GM21360 (cell line): ENCODE data around the gene DDX11.
"Not testable (repeated sequence)": the region's sequence is repeated elsewhere in the genome, so short reads cannot be mapped to it uniquely, and the experiment has no call there.

Experiments used
- ATAC-seq: cut with Tn5 transposase; IDR thresholded peaks from one replicate; pipeline ENCODE4 v1.9.1; 2021; ENCODE audit warnings: mild to moderate bottlenecking, moderate library complexity; ENCODE audit not compliant: unreplicated experiment

The DDX11 gene

DNA sequence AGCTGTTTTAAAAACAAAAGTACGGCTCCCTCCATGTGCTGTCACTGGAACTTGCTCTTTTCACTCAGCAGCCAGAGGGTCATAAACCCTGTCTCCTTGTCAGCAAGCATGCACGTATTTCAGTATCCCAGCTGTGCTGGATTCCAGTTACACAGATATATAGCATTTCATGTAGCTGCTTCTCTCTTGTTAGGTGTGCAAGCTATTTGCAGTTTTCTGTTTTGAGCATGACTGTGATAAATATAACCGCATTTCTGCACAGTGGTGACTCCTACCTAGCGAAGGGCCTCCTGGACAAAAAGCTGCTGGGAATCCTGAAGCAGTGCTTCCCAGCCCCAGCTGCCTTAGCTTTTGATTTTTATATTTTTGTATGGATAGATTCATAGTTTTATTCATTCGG, 24.7 kb downstream of the DDX11 start:
- not testable (repeated sequence) for ATAC-seq

DNA sequence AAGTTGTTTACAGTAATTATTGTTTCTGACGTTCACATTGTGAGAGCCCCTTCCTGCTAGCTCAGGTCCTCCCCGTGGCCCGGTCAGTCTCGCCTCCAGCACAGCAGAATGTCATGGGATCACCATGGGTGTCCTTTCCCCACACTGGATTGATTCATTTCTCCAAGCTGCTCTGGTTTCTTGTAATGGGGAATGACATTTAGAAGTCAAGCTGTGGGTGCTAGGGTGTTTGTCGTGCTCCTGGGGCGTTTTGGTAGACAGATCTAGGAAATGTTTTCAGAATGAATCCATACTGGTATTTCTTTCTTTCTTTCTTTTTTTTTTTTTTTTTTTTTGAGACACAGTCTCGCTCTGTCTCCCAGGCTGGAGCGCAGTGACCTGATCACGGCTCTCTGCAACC, 25.1 kb downstream of the DDX11 start:
- not testable (repeated sequence) for ATAC-seq

DNA sequence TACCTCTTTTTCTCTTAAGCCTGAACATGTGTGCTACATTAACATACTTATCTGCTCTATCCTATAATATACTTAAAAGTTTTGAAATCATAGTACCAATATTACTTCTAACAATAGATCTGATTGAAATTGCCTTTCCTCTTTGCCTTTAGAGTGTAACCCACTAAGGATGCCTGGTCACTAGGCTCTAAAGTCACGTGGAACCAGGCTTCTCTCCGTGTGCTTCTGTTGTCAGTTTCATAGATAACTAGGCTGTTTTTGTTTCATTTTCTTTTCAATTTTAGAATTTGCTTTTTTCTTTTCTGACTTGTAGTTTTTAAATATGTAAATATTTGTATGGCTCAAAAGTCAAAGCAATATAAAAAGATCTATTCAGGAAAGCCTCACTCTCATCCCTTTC, 25.8 kb downstream of the DDX11 start:
- ATAC-seq, result not testable (repeated sequence)

DNA sequence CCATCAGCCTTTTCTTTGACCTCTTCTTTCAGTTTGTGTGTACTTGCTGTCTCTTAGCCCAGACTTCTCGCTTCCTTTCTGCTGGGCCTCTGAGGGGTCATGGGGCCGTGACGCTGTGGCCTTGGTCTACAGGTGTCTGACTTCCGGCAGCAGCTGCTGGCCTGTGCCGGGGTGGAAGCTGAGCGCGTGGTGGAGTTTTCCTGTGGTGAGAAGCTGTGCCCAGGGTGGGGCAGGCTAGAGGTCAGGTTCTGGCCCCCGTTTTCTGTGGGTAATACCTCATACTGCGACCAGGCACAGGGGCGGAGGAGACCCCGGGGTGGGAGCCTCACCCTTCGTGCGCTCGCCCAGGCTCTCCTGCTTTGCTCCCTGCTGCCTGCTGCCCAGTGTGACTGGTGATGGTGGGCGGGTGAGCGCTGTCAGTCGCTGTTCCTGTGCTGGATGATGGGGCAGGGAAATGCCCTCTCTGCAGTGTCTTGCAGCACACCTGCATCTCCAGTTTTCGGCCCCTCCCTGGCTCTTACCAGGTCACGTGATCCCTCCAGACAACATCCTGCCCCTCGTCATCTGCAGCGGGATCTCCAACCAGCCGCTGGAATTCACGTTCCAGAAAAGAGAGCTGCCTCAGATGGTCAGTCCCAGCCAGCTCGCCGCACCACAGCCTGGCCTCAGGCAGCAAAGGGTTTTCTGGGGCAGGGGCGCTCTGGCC, 27.0 kb downstream of the DDX11 start:
- ATAC-seq, result peak; percentile 88

DNA sequence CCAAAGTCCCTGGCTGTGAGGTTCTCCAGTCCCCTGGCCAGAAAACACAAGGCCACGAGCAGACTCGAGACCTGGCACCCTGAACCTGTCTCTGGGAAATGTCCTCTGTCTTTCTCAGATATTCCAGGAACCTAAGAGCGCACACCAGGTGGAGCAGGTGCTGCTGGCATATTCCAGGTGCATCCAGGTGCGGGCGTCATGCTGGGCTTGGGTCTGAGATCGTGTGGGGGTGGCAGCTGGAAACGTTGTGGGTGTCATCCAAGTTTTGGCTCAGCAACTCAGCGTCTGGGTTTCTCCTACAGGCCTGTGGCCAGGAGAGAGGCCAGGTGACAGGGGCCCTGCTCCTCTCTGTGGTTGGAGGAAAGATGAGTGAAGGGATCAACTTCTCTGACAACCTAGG, 28.5 kb downstream of the DDX11 start:
- not testable (repeated sequence) for ATAC-seq

DNA sequence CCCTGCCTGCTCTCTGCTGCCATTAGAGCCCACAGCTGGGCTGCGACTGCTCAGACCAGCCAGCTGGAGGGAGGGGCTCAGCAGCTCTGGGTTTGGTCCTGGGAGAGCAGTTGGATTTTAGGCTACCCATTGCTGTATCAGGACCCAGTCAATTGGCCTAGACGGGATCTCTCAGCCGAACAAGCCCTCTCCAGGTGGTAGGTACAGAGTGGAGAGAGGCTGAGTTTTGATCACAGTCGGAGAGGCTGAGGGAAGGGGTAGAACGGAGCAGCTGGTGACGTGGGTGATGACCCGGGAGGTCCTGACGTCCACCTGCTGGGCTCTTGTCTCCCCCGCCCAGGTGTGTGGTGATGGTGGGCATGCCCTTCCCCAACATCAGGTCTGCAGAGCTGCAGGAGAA, 28.9 kb downstream of the DDX11 start:
- not testable (repeated sequence) for ATAC-seq

DNA sequence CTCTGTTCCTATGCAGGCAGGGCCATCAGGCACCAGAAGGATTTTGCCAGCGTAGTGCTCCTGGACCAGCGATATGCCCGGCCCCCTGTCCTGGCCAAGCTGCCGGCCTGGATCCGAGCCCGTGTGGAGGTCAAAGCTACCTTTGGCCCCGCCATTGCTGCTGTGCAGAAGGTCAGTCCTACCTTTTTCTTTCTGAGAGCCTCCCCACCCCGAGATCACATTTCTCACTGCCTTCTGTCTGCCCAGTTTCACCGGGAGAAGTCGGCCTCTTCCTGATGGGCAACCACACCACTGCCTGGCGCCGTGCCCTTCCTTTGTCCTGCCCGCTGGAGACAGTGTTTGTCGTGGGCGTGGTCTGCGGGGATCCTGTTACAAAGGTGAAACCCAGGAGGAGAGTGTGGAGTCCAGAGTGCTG, 29.9 kb downstream of the DDX11 start:
- not testable (repeated sequence) for ATAC-seq

DNA sequence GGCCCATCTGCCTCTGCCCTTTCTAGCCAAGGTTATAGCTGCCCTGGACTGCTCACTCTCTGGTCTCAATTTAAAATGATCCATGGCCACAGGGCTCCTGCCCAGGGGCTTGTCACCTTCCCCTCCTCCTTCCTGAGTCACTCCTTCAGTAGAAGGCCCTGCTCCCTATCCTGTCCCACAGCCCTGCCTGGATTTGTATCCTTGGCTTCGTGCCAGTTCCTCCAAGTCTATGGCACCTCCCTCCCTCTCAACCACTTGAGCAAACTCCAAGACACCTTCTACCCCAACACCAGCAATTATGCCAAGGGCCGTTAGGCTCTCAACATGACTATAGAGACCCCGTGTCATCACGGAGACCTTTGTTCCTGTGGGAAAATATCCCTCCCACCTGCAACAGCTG, 30.6 kb downstream of the DDX11 start:
- ATAC-seq, result not testable (repeated sequence)

DNA sequence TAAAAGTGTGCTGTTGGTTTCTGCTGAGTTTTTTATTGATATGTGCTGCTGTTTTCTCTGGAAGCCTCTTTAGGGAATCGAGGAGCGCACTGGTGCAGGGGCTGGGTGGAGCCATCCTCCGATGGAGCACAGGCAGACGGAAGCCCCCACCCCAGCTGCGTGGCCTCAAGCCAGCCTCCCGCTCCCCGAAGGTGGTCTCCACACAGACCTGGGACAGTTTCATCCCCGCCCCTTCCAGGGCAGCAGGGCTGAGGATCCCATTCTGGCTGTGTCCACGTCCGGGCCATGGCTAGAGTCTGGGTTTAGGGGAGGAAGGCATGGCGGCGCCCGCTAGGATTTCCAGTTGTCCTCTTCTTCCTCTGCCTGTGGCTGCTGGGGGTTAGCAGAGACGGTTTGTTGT, 31.1 kb downstream of the DDX11 start:
- ATAC-seq, result not testable (repeated sequence)

DNA sequence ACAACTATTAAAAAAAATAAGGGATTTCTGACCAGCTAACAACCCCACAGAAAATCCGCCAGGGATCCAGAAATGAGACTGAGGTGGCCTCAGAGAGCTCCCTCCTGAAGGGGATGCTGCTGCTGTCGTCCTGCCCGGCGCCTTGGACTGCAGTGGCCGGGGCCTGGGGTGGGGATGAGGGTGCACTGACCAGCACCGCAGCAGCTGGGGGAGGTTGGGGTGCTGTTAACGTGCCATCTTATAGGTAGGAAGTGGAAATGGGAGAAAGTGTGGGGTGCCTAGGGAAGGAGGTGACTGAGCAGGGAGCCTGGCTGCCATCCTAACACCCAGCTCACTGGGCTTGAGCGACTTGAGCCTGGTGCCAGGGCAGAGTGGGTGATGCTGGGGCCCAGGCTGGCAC, 32.0 kb downstream of the DDX11 start:
- no peak for ATAC-seq

DNA sequence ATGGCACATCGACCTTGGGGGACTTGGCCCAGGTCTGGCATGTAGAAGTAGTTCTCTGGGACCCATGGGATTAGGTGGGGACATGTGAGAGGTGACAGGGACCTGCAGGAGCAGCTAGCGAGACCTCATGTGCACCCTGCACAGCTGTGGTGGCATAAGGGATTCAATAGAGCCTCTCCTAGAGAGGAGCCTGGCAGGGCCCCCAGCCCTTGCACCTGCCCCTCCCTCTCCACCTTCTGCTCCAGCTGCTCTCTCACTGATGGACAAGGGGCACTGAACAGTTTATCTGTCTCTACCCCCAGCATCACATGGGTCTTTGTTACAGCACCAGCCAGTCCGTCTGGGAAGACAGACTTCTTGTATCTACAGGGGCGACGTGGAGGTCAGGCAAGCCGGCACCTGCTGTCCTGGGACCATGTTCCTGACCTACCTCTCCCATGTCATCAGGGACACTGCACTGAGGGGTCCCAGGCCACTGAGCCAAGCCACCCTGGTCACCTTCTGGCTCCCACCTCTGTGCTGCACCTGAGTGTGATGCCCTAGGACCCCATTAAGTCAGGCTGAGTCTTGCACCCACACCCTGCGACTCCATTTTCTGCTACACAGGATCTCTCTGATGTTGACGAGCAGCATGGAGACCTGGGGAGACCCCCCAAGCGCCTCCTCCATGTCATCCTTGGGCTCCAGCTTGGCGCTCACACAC, 32.6 kb downstream of the DDX11 start:
- ATAC-seq, result no peak

DNA sequence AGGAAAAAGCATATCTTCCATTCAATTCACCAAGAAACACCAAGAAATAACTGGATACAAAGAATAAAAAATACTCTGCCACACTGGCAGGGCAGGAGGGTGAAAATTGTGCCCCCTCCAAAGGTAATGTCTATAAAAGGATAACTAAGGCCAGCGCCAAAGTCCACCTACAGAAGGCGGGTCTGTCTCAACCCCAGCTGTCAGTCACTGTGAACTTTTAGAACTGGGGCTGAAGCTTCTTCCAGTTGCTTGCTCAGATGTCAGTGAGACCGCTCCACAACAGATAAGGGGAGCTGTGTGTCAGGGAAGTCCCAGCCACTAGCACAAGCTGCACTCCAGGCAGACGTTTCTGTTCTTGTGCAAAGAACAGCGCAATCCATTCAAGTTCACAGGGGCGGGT, 36.1 kb downstream of the DDX11 start:
- not testable (repeated sequence) for ATAC-seq

DNA sequence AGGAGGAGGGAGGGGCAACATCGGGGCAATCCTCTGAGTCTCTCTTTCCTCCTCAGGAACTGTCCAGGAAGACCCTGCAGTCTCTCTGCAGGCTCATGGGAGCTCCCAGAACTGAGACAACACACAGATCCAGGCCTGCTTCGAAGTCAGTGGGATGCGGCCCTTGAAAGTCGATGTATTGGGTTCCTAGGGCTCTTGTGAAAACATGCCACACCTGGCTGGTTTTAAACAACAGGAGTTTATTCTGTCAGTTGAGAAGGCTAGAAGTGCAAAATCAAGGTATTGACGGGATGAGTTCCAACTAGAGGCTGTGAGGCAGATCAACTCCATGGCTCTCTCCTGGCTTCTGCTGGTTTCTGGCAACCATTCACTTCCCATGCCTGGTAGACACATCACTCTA, 36.6 kb downstream of the DDX11 start:
- ATAC-seq, result not testable (repeated sequence)

DNA sequence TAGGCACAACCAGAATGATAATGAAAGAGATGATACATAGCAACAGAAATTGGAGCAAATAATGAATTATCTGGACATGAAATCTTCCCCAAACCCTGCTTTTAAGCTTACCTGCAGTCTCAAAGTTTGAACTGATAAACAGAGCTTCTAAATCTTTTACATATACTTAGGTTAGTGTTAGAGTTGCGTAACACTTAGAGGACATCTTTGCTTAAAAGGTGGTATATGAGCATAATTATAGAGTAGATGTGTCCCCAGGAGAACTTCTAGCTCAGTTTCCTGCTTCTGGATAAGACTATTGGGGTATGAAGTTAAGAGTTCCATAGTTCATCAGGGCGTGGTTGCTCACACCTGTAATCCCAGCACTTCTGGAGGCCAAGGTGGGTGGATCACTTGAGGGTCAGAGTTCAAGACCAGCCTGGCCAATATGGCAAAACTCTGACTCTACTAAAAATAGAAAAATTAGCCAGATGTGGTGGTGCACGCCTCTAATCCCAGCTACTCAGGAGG, 41.5 kb downstream of the DDX11 start:
- ATAC-seq, result not testable (repeated sequence)

DNA sequence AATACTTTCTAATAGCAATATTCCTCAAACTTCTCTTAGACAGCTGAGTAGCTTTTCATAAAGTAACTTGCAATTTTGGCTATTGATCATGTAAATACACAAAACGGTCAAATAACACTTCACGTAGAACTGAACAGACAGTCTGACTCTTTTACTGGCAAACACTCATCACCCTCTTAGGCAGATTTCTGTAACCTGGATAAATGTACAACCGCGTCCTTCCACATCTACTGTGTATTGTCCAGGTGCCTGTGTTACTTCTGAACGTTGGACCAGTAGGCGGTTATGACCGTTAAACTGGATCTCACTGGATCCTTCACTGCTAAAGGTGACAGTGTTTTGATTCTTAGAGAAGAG, 43.2 kb downstream of the DDX11 start:
- not testable (repeated sequence) for ATAC-seq

DNA sequence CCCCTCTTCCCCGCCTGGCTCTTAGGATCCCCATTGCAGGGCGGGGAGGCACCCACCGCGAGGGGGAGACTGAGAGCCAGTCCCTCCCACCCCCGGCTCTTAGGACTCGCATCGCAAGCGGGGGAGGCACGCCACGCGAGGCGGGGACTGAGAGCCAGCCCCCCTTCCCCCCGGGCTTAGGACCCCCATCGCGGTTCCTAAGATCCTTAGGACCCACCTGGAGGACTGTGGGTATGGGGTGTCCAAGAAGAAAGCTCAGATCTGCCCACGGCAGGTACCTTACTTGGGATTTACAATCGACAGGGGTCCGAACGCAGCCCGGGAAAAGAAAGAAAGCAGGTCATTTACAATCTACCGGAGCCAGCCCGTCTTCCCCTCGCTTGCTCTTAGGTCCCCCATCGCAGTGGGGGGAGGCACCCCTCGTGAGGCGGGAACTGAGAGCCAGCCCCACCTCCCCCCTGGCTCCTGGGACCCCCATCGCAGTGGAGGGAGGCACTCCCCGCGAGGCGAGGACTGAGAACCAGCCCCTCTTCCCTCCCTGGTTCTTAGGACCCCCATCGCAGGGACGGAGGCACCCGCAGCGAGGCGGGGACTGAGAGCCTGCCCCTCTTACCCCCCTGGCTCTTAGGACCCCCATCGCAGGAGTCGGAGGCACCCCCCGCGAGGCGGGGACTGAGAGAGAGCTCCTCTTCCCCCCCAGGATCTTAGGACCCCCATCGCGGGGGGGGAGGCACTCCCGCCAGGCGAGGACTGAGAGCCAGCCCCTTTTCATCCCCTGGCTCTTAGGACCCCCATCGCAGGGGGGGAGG, 43.7 kb downstream of the DDX11 start:
- ATAC-seq, result no peak

DNA sequence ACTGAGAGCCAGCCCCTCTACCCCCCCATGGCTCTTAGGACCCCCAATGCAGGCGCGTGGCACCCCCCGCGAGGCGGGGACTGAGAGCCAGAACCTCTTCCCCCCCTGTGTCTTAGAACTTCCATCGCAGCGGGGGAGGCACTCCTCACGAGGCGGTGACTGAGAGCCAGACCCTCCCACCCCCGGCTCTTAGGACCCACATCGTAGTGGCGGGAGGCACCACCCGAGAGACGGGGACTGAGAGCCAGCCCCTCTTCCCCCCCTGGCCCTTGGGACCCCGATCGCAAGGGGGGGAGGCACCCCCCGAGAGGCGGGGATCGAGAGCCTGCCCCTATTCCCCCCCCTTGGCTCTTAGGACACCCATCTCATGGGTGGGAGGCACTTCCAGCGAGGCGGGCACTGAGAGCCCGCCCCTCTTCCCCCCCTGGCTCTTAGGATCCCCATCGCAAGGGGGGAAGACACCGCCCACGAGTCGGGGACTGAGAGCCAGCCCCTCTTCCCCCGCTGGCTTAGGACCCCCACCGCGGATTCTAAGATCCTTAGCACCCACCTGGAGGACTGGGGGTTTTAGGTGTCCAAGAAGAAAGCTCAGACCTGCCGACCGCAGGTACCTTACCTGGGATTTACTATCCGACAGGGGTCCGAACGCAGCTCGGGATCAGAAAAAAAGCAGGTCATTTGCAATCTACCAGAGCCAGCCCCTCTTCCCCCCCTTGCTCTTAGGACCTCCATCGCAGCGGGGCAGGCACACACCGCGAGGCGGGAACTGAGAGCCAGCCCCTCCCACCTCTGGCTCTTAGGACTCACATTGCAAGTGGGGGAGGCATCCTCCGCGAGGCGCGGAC, 44.9 kb downstream of the DDX11 start:
- ATAC-seq, result no peak

DNA sequence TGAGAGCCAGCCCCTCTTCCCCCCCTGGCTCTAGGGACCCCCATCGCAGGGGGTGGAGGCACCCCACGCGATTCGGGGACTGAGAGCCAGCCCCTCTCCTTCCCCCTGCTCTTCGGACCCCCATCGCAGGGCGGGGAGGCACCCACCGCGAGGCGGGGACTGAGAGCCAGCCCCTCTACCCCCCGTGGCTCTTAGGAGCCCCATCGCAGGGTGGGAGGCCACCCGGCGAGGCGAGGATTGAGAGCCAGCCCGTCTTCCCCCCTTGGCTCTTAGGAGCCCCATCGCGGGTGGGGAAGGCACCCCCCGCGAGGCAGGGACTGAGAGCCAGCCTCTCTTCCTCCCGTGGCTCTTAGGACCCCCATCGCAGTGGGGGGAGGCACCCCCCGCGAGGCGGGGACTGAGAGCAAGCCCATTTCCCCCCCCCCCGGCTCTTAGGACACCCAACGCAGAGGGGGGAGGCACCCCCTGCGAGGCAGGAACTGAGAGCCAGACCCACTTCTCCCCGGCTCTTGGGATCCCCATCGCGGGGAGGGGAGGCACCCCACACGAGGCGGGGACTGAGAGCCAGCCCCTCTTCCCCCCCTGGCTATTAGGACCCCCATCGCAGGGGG, 45.6 kb downstream of the DDX11 start:
- ATAC-seq, result no peak

DNA sequence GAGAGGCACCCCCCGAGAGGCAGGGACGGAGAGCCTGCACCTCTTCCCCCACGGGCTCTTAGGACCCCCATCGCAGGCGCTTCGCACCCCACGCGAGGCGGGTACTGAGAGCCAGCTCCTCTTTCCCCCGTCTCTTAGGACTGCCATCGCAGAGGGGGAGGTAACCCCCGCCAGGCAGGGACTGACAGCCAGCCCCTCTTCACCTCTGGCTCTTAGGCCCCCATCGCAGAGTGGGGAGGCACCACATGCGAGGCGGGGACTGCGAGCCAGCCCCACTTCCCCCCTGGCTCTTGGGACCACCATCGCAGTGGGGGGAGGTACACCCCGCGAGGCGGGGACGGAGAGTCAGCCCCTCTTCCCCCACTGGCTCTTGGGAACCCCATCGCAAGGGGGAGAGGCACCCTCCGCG, 46.1 kb downstream of the DDX11 start:
- ATAC-seq, result no peak

DNA sequence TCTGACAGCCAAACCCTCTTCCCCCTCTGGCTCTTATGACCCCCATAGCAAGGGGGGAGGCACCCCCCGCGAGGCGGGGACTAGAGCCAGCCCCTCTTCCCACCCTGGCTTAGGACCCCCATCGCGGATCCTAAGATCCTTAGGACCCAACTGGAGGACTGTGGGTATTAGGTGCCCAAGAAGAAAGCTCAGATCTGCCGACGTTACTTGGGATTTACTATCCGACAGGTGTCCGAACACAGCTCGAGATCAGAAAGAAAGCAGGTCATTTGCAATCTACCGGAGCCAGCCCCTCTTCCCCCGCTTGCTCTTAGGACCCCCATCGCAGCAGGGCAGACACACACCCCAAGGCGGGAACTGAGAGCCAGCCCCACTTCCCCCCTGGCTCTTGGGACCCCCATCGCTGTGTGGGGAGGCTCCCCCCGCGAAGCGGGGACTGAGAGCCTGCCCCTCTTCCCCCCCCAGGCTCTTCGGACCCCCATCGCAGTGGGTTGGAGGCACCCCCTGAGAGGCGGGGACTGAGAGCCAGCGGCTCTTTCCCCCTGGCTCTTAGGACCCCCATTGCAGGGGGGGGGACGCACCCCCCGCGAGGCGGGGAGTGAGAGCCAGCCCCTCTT, 46.8 kb downstream of the DDX11 start:
- ATAC-seq, result no peak
